Measurements from ENCODE around the gene PAX2. TPM values are rescaled to one million over a fixed set of nuclear protein-coding genes. Genes with fewer than 3 reads are reported as not detected.

Gene PAX2
- total RNA-seq, 1 experiment from 2014 or later: 2.1 TPM

DNA sequence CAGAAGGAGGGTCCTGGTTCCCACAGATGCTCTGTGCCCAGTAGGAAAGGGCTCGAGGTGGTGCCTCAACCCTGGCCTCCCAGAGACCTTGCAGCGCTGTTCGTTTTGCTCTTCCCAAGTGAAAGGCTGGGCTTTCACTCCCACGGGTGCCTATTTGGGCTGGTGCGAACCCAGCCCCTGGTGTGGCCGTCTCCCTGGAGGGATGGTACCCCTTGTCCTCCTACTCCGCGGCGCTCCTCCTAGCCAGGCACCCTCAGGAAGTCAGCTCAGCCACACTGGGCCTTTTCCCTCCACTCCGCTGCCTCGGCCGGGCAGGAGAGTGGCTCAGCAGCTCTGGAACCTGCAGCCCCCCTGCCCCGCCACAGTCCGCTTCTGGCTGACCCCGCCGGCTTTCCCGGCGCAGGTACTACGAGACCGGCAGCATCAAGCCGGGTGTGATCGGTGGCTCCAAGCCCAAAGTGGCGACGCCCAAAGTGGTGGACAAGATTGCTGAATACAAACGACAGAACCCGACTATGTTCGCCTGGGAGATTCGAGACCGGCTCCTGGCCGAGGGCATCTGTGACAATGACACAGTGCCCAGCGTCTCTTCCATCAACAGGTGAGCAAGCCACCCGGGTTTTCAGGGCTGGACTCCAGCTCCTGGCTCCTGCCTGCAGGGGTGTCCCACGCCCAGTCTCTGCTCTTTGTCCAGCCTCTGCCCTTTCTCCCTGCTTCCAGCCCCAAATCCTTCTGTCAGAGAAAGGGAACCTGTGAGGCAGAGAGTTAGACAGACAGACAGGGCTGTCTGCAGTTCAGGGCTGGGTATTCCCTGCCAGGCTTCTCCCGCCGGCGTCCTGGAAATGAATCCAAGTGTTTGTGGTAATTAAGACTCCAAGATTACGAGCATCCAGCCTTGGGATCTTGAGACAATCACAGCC, 5.2 kb downstream of the PAX2 start:
- H3K36me3 ChIP-seq: no peaks in the 10 kb centered on the region
- H3K4me1 ChIP-seq: peaks cover 16% of the 10 kb centered on the region; the same call in 1 of the 2 replicates
- no peaks in the 10 kb centered on the region for H3K9me3 ChIP-seq (replicated peaks)
- no peak overlapping the region for H3K4me3 ChIP-seq
- no peak for DNase-seq
- H3K27ac ChIP-seq: no peak overlapping the region
- peaks cover 34% of the 10 kb centered on the region for H3K27me3 ChIP-seq

DNA sequence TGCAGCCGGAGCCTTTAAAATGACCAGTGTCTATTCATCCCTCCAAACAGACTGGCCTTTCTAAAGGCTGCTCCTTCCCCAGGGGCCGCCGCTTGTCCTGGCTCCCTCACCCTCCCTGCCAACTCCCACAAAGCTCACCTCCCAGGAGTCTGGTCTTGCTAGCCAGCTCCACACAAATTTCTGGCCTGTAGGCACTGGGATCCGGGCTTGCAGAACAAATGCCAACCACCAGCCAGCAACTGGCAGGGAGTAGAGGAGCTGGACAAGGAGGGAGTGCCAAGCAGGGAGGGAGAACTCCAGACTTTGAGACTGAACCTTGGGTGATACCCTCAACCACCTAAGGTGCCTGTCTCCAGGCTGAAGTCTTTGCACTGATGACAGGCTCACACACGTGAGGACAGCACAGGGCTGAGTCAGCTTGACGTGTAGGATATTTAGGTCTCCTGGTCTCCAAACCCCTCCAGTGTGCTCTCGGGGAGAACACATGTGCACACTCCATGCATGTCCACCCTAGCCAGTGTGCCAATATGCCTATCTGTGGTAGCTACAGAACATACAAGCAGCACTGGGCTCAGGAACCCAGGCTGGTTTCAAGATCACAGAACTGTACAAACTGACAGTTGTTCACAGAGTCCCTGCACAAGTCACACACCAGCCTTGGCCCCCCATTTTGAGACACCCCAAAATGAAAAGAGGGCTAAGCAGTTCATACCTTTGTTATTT, 6.0 kb downstream of the PAX2 start:
- Histone ChIP-seq H3K27me3 (peaks cover 32% of the 10 kb centered on the region), H3K4me1 (peaks cover 16% of the 10 kb centered on the region; the same call in 1 of the 2 replicates), H3K27ac (no peak overlapping the region), H3K36me3 (no peaks in the 10 kb centered on the region), H3K4me3 (no peak overlapping the region), H3K9me3 (replicated peaks) (no peaks in the 10 kb centered on the region)
- no peak for DNase-seq

DNA sequence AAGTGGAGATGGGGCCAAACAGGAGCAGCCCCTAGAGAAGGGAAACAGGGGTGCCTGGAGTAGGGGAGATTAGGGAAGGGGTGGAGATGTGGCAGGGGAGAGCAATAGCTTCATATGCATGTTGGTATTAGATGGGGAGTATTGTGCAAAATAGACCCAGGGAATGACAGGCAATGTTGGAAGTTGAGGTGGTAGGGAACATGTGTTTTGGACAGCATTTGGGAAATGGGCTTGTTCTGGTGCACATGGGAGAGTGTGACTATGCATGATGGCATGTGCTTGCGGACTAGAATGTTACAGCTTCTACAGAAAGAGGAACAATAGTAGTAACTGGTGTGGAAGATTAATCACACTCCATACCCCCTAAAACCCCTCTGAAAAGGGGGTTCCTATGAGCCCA, 10.4 kb downstream of the PAX2 start:
- no peaks in the 10 kb centered on the region for H3K36me3 ChIP-seq
- no peaks in the 10 kb centered on the region for H3K27me3 ChIP-seq
- no peak for DNase-seq
- no peak overlapping the region for H3K27ac ChIP-seq
- no peaks in the 10 kb centered on the region for H3K4me1 ChIP-seq
- H3K4me3 ChIP-seq: no peak overlapping the region
- no peaks in the 10 kb centered on the region for H3K9me3 ChIP-seq (replicated peaks)

DNA sequence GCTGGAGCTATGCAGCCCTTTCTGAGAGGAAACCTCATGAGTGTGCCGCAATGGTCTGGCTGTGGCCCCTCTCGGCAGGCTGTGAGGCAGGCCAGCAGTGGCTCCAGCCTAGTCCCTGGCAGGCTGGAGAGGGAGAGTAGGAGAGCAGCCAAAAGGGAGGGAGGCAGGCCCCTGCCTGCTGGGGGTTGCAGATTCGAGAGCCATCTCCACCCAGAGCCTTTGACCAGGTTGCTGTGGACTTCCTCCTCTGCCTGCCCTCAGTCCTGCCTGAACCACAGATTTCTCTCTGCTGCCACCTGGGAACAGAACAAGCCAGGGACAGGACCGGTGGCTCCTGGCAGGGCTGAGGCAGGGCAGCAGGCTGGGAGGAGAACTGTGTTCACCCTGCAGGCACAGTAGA, 13.9 kb downstream of the PAX2 start:
- Histone ChIP-seq H3K27me3 (no peaks in the 10 kb centered on the region), H3K36me3 (no peaks in the 10 kb centered on the region)

DNA sequence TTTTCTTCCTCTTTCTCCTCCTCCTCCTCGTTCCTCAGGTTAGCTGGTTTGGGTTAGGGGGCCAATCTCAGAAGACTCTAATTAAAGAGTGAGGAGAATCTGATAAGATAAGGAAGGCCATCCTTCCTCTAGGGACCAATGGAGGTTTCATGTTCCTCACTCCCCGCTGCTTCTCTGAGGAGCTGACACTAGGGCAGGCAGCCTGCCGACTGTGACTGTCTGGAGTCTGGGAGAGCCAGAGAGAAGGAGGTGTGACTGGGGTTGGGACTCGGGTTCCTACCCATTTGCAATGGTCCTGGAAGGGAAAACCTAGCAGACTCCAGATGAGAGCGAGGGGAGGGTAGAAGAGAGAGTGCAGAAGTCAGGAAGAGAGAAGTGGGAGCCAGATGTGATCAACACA, 15.3 kb downstream of the PAX2 start:
- Histone ChIP-seq H3K27me3 (no peaks in the 10 kb centered on the region), H3K27ac (no peak overlapping the region), H3K4me1 (no peaks in the 10 kb centered on the region), H3K36me3 (no peaks in the 10 kb centered on the region), H3K9me3 (replicated peaks) (no peaks in the 10 kb centered on the region), H3K4me3 (no peak overlapping the region)
- no peak for DNase-seq

More for the DNA sequence above, 13.9 kb downstream of the PAX2 start:
- no peak for DNase-seq
- Histone ChIP-seq H3K4me3 (no peak overlapping the region), H3K9me3 (replicated peaks) (no peaks in the 10 kb centered on the region), H3K27ac (no peak overlapping the region), H3K4me1 (no peaks in the 10 kb centered on the region)

DNA sequence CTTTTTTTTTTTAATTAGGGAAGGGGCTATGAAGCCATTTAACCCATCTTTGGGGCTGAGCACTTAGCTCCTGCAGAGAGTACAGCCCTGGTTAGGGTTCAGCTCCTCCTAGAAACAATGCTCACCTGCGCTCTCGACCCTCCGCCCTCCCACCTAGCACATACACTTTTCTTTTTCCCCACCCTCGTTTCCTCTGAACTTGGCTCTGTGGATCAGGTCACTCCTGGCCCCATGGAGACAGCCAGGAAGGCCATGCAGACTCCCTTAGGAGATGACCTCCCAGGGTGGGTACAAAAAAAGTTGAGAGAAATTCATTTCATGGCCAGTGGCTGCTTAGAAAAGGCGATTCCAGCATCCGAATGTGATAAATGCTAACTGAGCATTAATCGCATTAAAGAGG, 15.8 kb downstream of the PAX2 start:
- DNase-seq: no peak
- Histone ChIP-seq H3K27me3 (no peaks in the 10 kb centered on the region), H3K4me1 (no peaks in the 10 kb centered on the region), H3K36me3 (no peaks in the 10 kb centered on the region), H3K9me3 (replicated peaks) (no peaks in the 10 kb centered on the region), H3K4me3 (no peak overlapping the region), H3K27ac (no peak overlapping the region)

DNA sequence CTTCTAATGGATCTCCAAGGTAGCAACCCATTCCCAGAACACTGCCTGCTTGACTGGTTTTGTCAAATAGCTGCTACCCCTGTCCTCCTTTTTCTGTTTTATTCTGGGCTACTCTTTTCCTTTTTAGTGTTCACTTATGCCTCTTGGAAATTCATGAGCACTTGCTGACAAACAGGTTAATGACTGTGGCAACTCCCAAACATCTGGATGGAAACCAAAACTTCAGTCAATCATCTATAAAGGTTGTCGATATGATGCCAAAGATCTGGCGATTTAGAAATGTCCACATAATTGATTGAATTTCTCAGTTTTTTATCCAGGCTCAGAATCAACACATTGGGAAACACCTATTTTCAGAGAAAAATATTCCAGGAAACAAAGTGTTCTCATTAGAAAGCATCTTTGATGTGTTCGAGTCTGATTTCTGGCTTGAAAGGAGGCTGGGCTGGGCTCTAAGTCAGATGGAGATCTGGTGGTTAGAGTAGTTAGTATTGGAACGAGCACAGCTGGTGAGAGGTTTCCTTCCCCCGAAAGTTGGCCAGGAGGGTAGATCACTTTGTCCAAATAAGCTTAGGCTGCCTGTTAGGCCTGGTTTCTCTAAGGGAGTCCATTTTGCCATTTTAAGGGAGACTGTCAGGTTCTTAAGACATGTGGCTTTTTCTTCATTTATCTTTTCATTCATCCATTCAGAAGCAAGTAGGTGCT, 17.8 kb downstream of the PAX2 start:
- no peak overlapping the region for H3K4me3 ChIP-seq
- no peaks in the 10 kb centered on the region for H3K36me3 ChIP-seq
- no peaks in the 10 kb centered on the region for H3K27me3 ChIP-seq
- DNase-seq: no peak
- no peaks in the 10 kb centered on the region for H3K9me3 ChIP-seq (replicated peaks)
- no peaks in the 10 kb centered on the region for H3K4me1 ChIP-seq
- no peak overlapping the region for H3K27ac ChIP-seq

DNA sequence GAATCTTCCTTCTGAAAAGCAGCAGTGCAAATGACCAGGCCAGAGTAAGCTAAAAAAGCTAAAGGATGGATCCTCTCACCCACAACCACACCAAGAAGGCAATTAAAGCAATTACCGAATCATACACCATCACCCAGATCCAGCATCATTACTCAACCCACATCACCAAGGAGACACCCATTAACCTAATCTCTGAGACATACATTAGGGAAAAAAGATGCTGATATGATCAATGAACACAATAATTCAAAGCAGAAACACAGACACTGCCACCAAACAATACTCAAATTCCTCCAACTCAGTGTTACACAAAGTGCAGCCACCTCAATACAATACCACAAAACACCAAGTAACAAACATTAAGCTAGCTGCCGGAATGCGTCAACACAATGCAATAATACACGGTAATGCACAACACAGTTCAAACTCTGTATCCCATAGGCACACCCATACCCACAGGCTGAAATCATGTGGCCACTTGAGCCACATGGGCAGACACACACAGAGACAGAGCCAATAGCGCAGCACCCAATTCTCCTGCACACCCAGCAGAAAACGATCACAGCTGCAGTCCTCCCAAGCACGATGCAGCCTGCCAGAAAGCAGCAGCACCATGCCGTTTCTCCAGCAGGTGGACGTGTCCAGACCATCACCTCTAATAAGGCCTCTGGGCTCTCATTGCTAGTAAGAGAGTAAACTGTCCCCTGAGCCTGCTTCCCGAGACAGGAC, 21.5 kb downstream of the PAX2 start:
- no peak overlapping the region for H3K27ac ChIP-seq
- DNase-seq: no peak
- H3K9me3 ChIP-seq (replicated peaks): no peaks in the 10 kb centered on the region
- no peak overlapping the region for H3K4me3 ChIP-seq
- no peaks in the 10 kb centered on the region for H3K36me3 ChIP-seq
- no peaks in the 10 kb centered on the region for H3K27me3 ChIP-seq
- H3K4me1 ChIP-seq: no peaks in the 10 kb centered on the region

DNA sequence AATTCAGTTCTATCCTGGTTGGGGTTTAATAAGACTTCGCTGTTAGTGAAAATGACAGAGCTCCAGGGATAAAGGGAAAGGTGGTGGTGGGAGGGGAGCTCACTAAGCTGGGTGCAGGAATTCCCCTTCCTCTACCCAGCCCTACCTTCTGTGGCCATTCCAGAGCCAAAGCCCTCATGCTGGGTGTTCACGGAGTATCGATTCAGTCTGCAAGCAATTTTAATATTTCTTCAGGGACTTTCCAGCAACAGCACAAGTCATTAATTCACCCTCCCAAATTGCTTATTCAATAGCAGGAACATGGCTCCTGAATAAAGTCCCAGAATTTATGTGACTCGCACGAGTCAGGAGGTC, 22.0 kb downstream of the PAX2 start:
- H3K9me3 ChIP-seq (replicated peaks): no peaks in the 10 kb centered on the region
- H3K27ac ChIP-seq: no peak overlapping the region
- H3K36me3 ChIP-seq: no peaks in the 10 kb centered on the region
- no peaks in the 10 kb centered on the region for H3K27me3 ChIP-seq
- DNase-seq: no peak
- no peak overlapping the region for H3K4me3 ChIP-seq
- no peaks in the 10 kb centered on the region for H3K4me1 ChIP-seq

DNA sequence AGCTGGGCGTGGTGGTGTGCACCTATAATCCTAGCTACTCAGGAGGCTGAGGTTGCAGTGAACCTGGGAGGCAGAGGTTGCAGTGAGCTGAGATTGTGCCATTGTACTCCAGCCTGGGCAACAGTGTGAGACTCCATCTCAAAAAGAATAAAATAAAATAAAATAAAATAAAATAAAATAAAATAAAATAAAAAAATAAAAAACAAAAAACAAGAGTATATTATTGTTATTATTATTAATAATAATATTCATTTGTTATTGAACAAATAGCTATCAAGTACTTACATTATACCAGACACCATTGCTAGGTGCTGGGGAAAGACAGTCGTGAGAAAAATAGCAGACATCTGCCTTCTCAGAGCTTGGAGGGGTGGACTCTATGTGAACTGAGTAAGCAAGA, 24.1 kb downstream of the PAX2 start:
- Histone ChIP-seq H3K27ac (no peak overlapping the region), H3K36me3 (no peaks in the 10 kb centered on the region), H3K27me3 (no peaks in the 10 kb centered on the region), H3K4me1 (no peaks in the 10 kb centered on the region), H3K9me3 (replicated peaks) (no peaks in the 10 kb centered on the region), H3K4me3 (no peak overlapping the region)
- no peak for DNase-seq

DNA sequence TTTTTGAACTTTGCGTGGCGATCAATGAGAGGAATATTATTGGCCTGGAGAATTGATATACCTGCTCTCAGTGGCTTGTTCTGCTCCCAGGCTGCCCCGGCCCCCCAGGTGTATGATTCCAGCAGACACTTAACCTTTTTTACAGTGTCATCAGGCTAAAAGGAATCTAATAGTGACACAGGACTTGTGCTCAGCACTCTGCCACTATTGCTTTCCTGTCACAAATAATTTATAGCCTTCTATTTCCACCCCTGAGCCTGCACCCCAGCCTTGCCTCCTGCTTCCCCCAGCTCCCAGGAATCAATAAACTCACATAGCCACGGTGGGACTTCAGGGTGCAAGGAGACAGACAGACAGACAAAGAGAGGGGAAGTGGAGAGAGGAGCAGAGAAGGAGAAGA, 28.3 kb downstream of the PAX2 start:
- H3K27me3 ChIP-seq: no peaks in the 10 kb centered on the region; the same call in 1 of the 2 replicates
- no peaks in the 10 kb centered on the region for H3K4me1 ChIP-seq
- no peak overlapping the region for H3K27ac ChIP-seq
- no peak for DNase-seq
- no peak overlapping the region for H3K4me3 ChIP-seq
- no peaks in the 10 kb centered on the region for H3K36me3 ChIP-seq
- H3K9me3 ChIP-seq (replicated peaks): no peaks in the 10 kb centered on the region

DNA sequence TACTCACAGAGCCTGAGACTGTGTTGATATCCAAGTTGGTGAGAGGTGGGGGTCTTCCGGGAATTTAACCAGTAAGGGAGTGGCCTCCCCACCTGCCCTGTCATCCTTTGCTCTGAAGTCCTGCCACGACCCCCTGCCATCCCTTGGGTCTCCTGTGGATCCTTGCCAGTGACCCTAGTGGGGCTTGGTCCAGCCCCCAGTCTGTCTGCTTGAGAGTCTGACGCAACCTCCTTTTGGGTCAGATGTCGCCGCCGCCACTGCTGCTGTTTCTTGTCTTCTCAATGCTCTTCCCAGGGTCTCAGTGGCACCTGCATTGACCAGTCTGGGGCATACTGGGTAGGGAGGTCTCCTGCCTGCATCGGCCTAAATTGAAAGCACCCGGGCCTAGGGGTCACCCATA, 28.8 kb downstream of the PAX2 start:
- no peak for DNase-seq
- no peaks in the 10 kb centered on the region for H3K4me1 ChIP-seq
- H3K9me3 ChIP-seq (replicated peaks): no peaks in the 10 kb centered on the region
- H3K36me3 ChIP-seq: no peaks in the 10 kb centered on the region
- no peaks in the 10 kb centered on the region; the same call in 1 of the 2 replicates for H3K27me3 ChIP-seq
- no peak overlapping the region for H3K27ac ChIP-seq
- no peak overlapping the region for H3K4me3 ChIP-seq

DNA sequence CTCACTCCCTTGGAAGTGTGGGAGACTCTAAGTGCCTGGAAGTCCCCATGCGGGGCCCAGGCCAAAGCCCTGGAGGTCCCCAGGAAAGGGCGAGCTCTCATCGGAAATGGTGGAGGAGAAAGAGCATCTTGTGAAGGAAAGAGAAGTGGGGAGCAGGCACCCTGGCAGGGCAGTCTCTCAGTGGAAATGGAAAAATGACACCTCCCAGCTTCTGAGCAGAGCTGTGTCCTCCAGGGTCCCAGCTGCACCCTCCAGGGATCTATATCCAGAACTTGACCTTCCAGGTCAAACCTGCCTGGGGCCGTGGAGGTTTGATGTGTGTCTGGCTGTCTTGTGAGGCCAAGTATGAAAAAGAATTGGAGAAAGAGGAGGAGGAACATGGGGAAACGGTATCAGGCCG, 29.5 kb downstream of the PAX2 start:
- DNase-seq: no peak
- Histone ChIP-seq H3K36me3 (no peaks in the 10 kb centered on the region), H3K4me3 (no peak overlapping the region), H3K27ac (no peak overlapping the region), H3K27me3 (no peaks in the 10 kb centered on the region; the same call in 1 of the 2 replicates), H3K9me3 (replicated peaks) (no peaks in the 10 kb centered on the region), H3K4me1 (no peaks in the 10 kb centered on the region)

DNA sequence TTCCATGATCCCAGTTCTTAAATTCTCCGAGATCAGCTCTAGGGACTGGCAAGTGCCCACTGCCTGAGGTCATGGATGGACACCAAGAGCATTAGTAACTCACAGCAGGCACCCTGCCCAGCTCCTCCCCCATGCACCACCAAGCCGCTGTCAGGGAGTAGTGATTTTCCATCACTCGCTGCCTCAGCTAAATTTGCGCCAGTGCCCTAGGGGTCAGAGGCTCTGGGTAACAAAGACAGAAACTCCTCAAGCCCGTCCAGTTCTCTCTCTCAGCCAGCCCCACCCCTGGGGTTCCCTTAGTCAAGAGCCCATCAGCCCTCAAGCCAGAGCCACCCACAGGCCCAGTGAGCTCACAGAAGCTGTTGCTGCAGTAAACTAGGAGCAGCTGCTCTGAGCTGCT, 30.0 kb downstream of the PAX2 start:
- no peaks in the 10 kb centered on the region for H3K9me3 ChIP-seq (replicated peaks)
- no peak overlapping the region for H3K27ac ChIP-seq
- H3K4me1 ChIP-seq: no peaks in the 10 kb centered on the region
- no peak overlapping the region for H3K4me3 ChIP-seq
- DNase-seq: no peak
- H3K27me3 ChIP-seq: no peaks in the 10 kb centered on the region; the same call in 1 of the 2 replicates
- no peaks in the 10 kb centered on the region for H3K36me3 ChIP-seq
